Kidney (tissue), 14 donors: Measurements from ENCODE around the gene PSMD14. TPM values are rescaled to one million over a fixed set of nuclear protein-coding genes. Genes with fewer than 3 reads are reported as not detected.

ENCODE experiments used
- DNase-seq, 5 donors: peaks; one replicate each; pipeline ENCODE4 v3.0.0-alpha.2; 2013 to 2020
- FAIRE-seq: peaks from 2 replicates; lab custom pipeline; 2012; peaks lifted over from hg19 to GRCh38; lab: Jason Lieb, UNC
- H3K27ac ChIP-seq, 2 donors: one replicate each; pipeline ENCODE4 v1.7.0; 2013; ENCODE audit warnings: low read depth in 2 of 2, low read length in 2 of 2, inconsistent platforms in 1 of 2
- H3K27me3 ChIP-seq: one replicate; pipeline ENCODE4 v1.7.1; 2013; ENCODE audit warnings: low read length, inconsistent platforms; ENCODE audit not compliant: control insufficient read depth, insufficient read depth
- H3K36me3 ChIP-seq, 3 donors: one replicate each; pipeline versions ENCODE4 v1.7.0 to v1.7.1; 2013; ENCODE audit warnings: low read length in 3 of 3, control low read depth in 1 of 3, inconsistent platforms in 1 of 3; ENCODE audit not compliant: insufficient read depth in 3 of 3, control insufficient read depth in 2 of 3
- H3K4me1 ChIP-seq, 3 donors: one replicate each; pipeline versions ENCODE4 v1.7.0 to v1.7.1; 2013; ENCODE audit warnings: low read length in 3 of 3, inconsistent platforms in 1 of 3, low read depth in 1 of 3; ENCODE audit not compliant: control insufficient read depth in 2 of 3, insufficient read depth in 2 of 3
- H3K4me3 ChIP-seq, 3 donors: one replicate each; pipeline versions ENCODE4 v1.7.0 to v1.8.1; 2013; ENCODE audit warnings: low read length in 3 of 3, control low read depth in 1 of 3, inconsistent platforms in 1 of 3
- H3K9ac ChIP-seq, 3 donors: one replicate each; pipeline versions ENCODE4 v1.7.0 to v1.7.1; 2013; ENCODE audit warnings: low read length in 3 of 3, control low read depth in 1 of 3, inconsistent platforms in 1 of 3
- H3K9me3 ChIP-seq, 3 donors: one replicate each; pipeline versions ENCODE4 v1.7.0 to v1.7.1; 2013; ENCODE audit warnings: low read length in 3 of 3, control low read depth in 1 of 3, inconsistent platforms in 1 of 3; ENCODE audit not compliant: control insufficient read depth in 2 of 3, insufficient read depth in 1 of 3
- intact Hi-C: fragments of 100-400 bp; cut with DNase I; formaldehyde crosslinking; loops from one replicate; pipeline ENCODE4 v1.11.1; 2022
- polyA plus RNA-seq: library from polyadenylated mRNA; stranded (reverse); fragments of 350-450 nt; fragmentation: Illumina TruSeq; extraction: RNeasy Lipid Tissue Mini Kit (QIAGEN cat#74804); gene quantifications from one replicate; pipeline ENCODE4 v1.2.3, GENCODE V29; 2014; ENCODE audit warnings: low read depth, low replicate concordance; ENCODE audit not compliant: insufficient read depth
- total RNA-seq: library from RNA; stranded (reverse); fragmentation: NEBNext Ultra II Directional; extraction: Animal tissue kit (Norgen Biotek cat#: 25700); gene quantifications from one replicate; pipeline ENCODE4 v1.2.1, GENCODE V29; 2021
- TF ChIP-seq, protein P1 (sequence below): IDR thresholded peaks from 3 replicates; pipeline ENCODE4 v1.5.1; 2012; ENCODE audit warnings: mild to moderate bottlenecking, moderate library complexity, borderline replicate concordance; ENCODE audit not compliant: insufficient read depth; ENCODE audit errors: extremely low read depth
- donor health status: control.
- donor health status: control.
- donor health status: control.
- donor health status: control.
- donor health status: control.
- donor health status: DM: yes; HTN: yes; CAD: no.
- donor health status: Normal renal cell carcinoma (clear cell type).

Gene PSMD14
- total and polyA plus RNA-seq, 2 donors from 2014 or later = 41.0 to 55.8 TPM

DNA sequence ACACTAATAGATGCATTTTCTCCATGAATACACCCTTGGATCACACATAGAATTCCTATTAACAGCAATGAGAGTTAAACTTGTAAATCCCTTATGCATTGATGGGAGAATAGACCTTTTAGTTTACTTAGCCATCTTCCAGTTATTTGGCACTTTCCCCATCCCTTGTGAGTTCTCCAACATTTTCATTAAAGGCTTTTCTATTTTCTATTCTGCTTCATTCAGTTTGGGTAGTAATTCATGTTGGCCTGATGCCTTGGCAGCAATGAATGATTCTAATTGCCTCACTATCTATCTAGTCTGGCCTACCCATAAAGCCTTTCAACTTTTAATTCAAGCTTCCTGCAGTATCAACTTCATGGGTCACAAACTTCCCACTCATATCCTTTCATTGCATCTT, 140.2 kb downstream of the PSMD14 start:
- H3K27ac ChIP-seq = no peak overlapping the region
- H3K4me1 ChIP-seq = no peaks in the 10 kb centered on the region
- no peaks in the 10 kb centered on the region for H3K36me3 ChIP-seq
- FAIRE-seq (no peak), DNase-seq (no peak)
- H3K9me3 ChIP-seq = no peaks in the 10 kb centered on the region
- H3K9ac ChIP-seq = no peak overlapping the region
- no peak overlapping the region for H3K4me3 ChIP-seq
- TF ChIP-seq, protein P1, sequence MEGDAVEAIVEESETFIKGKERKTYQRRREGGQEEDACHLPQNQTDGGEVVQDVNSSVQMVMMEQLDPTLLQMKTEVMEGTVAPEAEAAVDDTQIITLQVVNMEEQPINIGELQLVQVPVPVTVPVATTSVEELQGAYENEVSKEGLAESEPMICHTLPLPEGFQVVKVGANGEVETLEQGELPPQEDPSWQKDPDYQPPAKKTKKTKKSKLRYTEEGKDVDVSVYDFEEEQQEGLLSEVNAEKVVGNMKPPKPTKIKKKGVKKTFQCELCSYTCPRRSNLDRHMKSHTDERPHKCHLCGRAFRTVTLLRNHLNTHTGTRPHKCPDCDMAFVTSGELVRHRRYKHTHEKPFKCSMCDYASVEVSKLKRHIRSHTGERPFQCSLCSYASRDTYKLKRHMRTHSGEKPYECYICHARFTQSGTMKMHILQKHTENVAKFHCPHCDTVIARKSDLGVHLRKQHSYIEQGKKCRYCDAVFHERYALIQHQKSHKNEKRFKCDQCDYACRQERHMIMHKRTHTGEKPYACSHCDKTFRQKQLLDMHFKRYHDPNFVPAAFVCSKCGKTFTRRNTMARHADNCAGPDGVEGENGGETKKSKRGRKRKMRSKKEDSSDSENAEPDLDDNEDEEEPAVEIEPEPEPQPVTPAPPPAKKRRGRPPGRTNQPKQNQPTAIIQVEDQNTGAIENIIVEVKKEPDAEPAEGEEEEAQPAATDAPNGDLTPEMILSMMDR = no peak
- intact Hi-C loops = no loop called here
- H3K27me3 ChIP-seq = no peaks in the 10 kb centered on the region

Other genes starting within 250 kb of the PSMD14 start
- gene TANK, start 148.0 kb upstream of the PSMD14 start, total RNA-seq = 56.1 TPM
- 21.2 TPM for gene TANK, start 148.0 kb upstream of the PSMD14 start, polyA plus RNA-seq
- not detected for gene TBR1, start 107.9 kb downstream of the PSMD14 start, total RNA-seq
- gene TBR1, start 107.9 kb downstream of the PSMD14 start, polyA plus RNA-seq = not detected